NCI-H2107 treated with DMSO at 0.1 percent for 48 hours (cell line): ENCODE results near the gene CPEB3.
"Not testable (repeated sequence)": the region's sequence is repeated elsewhere in the genome, so short reads cannot be mapped to it uniquely, and the experiment has no call there.

ENCODE experiments used
- DNase-seq: peaks from one replicate; lab custom pipeline; 2025; ENCODE audit not compliant: unreplicated experiment; lab: John Stamatoyannopoulos, UW

The CPEB3 gene

DNA sequence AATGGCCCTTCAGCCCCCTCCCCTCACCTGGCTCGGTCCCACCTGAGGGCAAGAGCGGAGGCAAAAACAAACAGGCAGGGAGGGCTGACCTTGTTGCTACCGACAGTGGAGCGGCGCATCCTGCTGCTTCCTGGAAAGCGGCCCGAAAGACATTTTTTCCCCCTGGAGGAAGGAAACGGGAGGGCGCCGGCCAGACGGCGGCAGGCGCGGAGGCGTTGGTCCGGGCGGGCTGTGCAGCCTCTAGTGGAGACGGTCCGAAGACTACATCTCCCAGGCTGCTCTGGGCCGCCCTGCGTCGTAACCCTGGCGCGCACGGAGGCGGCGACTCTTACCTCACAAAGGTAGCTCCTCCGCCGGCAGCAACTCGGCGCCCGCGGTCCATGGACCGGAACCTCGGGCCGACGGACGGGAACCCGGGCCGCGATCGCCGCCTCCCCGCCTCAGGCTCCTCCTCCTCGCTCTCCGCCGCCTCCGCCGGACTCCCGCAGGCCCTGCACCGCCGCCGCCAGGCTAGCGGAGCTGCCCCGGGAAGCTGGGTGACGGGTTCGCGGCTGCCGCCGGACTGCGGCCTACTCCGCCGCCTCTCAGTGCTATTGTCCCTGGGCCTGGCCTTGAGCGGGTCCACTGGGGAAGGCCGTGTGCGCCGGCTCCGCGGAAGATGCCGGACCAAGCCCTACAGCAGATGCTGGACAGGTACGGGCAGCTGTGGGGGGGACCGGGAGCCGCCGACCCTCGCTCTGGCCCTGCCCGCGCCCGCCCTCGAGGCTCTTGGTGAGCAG, at the start of gene CPEB3, which contains the start of gene MARCHF5:
CPEB3 (minus strand) TSS at position 242 of the 779 bp plus-strand sequence. CDS start 50,728 bp downstream, outside the sequence.
MARCHF5 (plus strand) TSS at position 331 of the 779 bp plus-strand sequence; CDS start at position 659, 328 bp downstream.
- peak; percentile 66 for DNase-seq

DNA sequence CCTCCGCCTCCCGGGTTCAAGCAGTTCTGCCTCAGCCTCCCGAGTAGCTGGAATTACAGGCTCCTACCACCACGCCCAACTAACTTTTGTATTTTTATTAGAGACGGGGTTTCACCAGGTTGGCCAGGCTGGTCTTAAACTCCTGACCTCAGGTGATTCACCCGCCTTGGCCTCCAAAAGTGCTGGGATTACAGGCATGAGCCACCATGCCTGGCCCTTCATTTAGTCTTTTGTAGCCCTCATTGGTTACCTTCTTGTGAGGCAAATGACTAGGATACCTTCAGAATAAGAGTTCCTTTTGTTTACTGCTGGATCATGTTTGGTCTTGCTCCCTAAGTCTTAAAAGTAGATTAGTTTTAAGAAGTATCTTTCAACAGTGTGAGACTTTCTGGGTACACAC, 39.0 kb upstream of the CPEB3 start:
- DNase-seq: not testable (repeated sequence)

DNA sequence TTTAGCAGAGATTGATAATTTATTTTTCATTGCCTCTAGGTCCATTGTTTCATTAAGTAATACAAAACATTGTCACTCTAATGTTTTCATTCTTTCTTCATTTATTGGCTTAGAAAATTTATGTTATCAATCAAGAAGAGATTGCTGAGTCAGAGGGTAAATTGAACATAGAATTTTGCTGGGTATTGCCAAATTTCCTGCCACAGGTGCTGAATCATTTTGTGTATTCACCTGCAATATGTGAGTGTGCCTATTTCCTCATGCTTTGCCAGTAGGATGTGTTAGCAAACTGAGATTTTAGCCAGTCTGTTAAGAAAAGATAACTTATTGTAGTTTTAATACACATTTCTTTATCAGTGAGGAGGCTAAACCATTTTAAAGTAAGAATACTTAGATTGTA, 38.1 kb upstream of the CPEB3 start:
- no peak for DNase-seq

DNA sequence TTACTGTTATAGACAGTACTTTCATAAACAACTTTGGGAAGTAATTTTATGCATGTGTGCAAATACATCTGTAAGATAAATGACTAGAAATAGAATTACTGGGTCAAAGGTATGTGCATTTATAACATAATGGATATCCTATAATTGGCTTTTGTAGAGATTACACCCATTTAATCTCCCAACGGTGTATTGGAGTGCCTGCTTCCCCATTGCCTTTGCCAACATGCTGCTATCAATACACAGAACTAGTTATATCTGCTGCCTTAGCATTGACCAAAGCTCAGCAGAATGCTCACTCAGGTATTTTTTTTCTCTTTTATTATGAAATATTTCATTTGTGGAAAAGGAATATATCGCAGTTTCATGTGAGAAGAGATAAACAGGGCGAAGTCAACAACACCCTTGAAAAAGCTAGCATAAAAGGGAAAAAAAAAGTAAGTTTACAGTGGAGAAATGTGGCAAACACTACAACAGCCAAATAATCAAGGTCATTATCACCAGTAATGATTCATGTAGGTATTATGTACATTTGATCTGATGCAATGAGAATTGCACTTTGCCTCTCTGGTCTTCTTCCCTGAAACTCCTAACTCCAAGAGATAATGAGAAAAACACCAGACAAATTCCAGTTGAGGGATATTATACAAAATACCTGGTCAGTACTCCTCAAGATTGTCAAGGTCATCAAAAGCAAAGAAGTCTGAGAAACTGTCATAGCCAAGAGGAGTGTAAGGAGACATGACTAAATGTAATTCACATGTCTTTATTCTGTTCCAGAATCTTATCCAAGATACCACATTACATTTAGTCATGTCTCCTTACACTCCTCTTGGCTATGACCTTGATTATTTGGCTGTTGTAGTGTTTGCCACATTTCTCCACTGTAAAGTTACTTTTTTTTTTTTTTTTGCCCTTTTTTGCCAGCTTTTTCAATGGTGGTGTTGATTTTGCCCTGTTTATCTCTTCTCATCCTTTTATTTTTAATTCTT, 36.9 kb upstream of the CPEB3 start:
- no peak for DNase-seq

DNA sequence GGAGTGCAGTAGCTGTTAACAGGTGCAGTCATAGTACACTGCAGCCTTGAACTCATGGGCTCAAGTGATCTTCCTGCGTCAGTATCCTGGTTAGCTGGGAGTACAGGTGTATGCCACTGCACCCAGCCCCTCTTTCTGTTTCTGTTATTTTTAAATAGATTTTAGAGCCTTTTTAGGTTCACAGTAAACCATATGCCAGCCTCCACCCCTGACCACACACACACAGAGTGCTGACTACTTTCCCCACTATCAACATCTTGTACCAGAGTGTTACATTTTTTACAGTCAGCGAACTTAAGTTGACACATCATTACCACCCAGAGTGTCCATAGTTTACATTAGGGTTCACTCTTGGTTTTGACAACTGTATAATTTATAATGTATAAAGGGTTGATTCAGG, 32.2 kb upstream of the CPEB3 start:
- no peak for DNase-seq

DNA sequence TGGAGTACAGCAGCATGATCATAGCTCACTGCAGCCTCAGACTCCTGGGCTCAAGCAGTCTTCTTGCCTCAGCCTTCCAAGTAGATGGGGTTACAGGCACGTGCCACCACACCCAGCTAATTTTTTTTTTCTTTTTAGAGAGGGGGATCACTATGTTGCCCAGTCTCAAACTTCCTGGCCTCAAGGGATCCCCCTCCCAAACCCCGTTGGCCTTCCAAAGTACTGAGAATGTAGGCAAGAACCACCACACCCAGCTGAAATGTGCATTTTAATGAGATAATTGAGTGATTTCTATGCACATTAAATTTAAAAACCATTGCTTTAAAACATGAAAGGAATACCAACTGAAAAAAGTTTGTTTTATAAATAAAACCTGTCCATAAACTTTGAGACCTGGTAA, 25.7 kb upstream of the CPEB3 start:
- no peak for DNase-seq

DNA sequence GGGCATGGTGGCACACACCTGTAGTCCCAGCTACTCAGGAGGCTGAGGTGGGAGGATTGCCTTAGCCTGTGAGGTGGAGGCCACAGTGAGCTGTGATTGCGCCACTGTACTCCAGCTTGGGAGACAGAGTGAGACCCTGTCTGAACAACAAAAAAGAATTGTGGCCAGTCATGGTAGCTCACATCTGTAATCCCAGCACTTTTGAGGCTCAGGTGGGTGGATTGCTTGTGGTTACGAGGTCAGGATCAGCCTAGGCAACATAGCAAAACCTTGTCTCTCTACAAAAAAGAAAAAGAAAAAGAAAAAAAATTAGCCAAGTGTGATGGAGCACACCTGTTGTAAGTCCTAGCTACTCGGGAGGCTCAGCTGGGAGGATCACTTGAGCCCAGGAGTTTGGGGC, 22.9 kb upstream of the CPEB3 start:
- no peak for DNase-seq

DNA sequence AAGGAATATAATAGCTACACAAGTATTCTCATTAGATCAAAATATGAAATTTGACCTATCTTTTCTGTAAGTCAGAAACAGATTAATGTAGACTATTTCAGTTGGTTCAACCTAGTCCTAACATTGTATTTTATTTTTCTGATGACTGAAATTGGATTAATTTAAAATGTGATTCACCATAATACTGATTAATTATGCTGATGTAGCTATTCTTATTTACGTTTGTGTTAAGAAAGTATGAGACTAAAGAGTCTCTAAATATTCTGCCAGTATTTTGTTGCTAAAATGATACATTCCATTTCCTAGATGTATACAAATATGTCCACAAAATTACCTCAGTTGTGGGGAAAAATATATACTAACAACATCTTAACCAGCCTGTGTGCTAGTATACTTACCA, 18.4 kb upstream of the CPEB3 start:
- no peak for DNase-seq

DNA sequence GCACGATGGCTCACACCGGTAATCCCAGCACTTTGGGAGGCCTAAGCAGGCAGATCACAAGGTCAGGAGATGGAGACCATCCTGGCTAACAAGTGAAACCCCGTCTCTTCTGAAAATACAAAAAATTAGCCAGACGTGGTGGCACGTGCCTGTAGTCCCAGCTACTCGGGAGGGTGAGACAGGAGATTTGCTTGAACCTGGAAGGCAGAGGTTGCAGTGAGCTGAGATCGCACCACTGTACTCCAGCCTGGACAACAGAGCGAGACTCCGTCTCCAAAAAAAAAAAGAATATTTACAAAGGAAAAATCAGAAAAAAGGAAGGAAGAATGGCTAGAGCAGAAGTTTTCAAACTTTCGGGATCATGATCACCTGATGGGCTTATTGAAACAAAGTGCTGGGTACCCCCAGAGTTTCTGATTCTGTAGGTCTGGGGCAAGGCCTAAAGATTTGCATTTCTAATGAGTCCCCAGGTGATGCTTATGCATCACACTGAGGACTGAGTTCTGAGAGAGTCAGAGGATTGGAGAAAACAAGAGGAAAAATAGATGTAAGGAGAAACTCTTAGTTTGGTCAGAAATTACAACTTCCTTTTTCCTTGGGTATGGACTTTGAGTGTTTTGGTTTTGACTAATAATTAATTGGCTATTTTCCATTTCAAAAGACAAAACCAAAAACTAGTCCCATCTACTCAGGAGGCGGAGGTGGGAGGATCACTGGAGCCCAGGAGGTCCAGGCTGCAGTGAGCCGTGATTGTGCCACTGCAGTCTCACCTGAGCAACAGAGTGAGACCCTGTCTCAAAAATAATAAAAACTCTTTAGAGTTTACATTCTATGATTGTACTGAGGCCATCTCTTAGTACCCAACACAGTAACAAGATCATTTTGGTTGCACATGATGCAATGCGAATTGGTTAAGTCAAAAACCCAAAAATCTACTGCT, 14.5 kb upstream of the CPEB3 start:
- DNase-seq: no peak

DNA sequence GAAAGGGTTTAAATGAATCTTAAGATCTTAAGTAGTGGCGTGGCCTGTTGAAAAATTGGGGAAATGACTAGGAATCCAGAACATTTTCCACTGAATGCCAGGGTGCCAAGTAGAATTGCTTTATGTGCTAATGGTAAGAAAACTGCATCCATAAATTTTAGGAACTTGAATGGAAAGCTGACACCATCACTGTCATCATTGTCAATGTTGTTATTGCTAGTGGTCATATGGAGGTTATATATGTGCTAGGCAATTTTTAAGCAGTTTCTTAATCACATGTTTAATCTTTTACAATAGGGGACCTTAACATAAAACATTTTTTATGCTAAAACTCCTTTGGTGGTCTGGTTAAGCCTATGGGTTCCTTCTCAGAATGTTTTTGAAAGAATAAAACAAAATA, 13.2 kb upstream of the CPEB3 start:
- DNase-seq: no peak

DNA sequence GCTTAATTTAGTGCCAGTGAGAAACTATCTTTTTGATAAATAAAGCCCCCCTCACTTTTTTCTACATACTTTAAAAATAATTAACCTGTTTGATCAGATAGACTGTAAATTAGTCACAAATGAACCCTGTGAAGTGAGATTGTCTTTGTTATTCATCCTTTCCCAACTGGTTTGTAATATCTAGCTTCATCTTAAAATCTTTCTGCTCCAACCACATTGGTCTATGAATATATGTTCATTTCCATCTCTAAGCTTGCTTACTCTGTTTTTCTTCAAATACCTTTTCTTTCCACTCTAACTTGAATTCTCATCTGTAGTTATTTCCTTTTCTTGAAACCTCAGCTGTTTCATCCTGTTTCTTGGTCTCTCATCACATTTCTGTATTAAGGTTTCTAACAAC, 12.2 kb upstream of the CPEB3 start:
- DNase-seq: no peak

DNA sequence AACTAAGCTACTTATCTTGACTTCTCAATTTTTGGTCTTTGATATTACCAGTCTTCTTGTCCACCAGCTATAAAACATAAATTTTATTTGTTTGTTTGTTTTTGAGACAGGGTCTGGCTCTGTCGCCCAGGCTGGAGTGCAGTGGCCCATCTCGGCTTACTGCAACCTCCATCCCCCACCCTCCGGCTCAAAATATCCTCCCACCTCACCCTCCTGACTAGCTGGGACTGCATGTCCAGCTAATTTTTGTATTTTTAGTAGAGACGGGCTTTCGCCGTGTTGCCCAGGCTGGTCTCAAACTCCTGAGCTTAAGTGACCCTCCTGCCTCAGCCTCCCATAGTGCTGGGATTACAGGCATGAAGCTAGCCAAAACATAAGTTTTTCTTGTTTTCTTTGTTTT, 7.6 kb upstream of the CPEB3 start:
- DNase-seq: no peak

DNA sequence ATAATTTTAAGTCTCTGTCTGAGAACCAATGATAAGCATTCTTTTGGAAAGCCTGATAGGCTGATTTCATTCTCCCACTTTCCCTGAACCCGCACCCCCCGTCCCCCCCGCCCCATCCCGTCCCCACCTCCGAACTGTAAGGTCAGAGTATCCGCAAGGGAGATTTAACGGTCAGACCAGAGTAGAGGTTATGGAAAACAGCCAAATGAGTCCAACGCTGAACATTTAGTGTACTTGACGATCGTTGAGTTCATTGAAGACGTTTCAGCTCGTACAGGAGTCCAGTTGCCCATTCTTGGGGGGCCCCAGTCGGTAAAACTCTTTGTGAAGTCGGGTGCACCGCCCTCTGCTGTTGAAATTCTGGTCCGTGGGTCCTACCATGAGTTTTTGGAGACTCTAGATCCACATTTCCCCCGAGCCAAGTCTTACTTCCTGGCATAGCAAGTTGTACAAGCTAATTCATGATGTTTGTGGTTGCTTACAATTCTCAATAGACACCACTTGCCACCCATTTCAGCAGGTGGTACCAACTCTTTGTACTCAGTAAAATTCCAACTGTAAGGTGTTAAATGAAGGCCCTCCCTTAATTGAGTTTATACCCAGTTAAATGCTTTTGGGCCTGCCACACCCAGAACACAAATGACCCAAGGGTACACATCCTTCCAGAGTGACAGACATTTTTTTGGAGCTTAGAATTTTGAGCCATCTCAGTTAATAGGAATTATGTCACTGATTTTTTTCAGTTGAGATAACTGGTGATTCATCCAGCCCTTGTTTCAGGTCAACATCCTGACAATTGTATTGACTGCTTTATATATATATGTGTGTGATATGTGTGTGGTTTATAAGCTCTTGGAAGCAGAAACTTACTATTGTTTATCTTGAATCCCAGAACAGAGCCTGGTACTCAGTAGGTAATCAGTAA, 1.3 kb upstream of the CPEB3 start:
- no peak for DNase-seq

DNA sequence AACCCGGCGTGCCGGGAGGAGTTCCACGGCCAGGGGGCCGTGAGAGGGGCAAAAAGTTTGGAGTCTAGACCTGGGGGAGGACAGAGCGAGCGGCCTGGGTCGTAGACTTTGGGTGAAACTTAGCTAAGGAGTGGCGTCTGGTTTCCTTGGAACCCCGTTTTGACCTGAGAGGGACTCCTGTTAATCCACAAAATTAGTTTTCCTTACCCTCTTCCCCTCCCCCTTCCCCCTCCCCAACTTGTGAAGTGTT, 663 bp upstream of the CPEB3 start:
- no peak for DNase-seq

DNA sequence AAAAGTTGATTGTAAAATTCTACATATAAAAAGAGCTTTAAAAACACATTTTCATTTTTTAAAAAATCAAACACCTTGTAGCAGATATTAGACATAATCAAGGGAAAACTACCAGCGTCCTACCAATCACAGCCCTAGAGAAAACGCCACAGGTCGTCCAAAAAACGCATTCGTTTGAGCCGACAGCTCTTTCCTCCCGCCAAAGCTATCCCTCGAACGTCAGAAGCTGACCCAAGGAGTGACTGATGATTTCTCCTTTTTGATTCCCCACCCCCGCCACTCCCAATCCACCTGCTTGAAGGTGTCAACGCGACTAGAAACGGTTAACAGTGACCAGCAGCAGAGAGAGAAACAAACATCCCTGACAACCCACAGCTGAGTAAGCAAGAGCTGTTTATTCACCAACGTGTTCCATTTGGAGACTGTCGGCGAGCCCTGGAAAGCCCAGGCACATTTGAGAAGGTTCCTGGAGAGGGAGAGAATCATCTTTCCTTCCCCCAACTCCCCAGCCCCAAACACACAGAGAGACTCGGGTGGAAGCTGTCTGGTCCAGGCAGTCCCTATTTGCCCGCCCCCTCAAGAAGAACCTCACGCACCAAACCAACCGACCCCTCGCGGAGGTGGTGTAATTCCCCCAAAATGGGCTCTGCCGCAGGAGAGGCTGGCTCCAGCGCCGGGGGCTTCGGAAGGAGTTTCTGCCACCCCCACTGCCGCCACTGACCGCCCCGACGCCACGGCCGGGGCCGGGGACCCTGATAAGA, 622 bp downstream of the CPEB3 start:
- DNase-seq: peak; percentile 12

DNA sequence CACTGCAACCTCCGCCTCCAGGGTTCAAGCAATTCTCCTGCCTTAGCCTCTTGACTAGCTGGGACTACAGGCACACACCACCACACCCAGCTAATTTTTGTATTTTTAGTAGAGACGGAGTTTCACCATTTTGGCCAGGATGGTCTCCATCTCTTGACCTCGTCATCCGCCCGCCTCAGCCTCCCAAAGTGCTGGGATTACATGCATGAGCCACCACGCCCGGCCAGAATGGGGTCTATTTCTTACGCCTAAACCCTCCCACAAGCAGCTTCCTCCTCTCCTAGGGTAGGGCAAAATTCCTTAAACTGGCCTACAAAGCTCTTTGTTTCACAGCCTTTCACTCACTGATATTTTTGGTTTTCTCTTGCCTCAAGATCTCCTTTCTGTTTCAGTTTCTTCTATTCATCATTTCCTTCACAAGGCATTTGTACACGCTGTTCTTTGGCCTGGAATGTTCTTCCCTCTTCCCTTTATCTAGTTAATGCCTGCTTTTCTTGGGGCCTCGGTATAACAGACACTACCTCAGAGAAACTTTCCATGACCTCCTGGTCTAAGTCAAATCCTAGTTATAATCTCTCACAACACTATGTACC, 6.7 kb downstream of the CPEB3 start:
- no peak for DNase-seq

DNA sequence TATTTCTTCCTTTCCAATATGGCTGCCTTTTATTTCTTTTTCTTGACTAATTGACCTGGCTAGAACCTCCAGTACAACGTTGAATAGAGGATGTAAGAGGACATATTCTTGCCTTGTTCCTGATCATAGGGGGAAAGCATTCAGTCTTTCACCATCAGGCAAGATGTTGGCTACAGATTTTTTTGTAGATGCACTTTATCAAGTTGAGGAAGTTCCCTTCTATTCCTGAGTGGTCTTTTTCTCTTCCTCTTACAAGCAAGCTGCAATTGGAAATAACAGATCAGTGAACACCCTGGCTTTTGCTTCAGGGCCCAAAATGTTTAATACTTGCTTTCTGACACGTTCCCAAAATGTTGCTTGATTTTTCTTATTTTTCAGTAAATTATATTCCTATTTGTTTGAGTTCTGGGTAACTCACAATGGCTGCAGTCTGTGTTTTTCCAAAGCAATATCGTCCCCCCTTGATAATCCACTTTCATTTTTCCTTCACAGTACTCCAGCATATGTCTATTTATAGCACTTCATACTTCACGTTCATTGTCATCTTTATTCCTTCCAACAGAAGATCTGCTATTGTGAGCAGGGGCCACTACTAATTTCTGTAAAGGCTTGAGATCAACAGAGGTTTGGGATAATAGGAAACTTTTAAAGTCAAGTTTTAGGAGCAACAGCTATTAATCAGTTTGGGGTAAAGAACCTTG, 11.7 kb downstream of the CPEB3 start:
- no peak for DNase-seq

DNA sequence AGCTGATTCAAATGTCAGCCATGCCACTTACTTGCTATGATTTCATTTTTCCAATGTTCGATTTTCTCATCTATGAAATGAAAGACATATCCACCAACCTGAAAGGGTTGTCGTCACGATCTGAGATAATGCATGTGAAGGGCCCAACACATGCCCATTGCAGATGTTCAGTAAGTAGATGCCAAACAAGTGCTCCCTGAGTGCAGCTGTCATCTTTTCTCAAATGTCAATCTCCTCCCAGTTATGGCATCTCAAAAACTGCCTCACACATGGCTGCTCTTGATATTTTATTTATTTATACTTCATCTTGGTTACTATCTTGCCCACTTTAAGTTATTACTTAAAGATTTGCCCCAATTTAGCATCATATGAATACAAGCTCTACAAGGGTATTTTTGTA, 16.8 kb downstream of the CPEB3 start:
- DNase-seq: no peak
